Measurements from ENCODE around the gene NCKIPSD.

- TF ChIP-seq CTCF (IDR thresholded peaks at IDR 0.05 in 2 of 3, conservative IDR thresholded peaks at IDR 0.05 in 1 of 3; ENCODE audit: borderline replicate concordance in 1 of 3, insufficient read depth in 1 of 3, low read depth in 2 of 3, low read length in 2 of 3) (no peak), MAX (IDR thresholded peaks at IDR 0.05) (no peak), EZH2 (IDR thresholded peaks at IDR 0.05) (no peak), ZNF274 (IDR thresholded peaks at IDR 0.05; ENCODE audit: low read depth, low read length) (no peak), YY1 (IDR thresholded peaks at IDR 0.05; ENCODE audit: extremely low read depth, insufficient replicate concordance, low read depth, low read length) (no peak), EZH2phosphoT487 (IDR thresholded peaks at IDR 0.05; ENCODE audit: borderline replicate concordance) (no peak), RAD21 (IDR thresholded peaks at IDR 0.05; ENCODE audit: low read depth) (no peak), POLR2A (IDR thresholded peaks at IDR 0.05; ENCODE audit: borderline replicate concordance, extremely low read depth, insufficient read depth, insufficient read length) (no peak), REST (IDR thresholded peaks at IDR 0.05; ENCODE audit: low read depth) (no peak), SIN3A (IDR thresholded peaks at IDR 0.05; ENCODE audit: low read depth) (no peak), CBX3 (IDR thresholded peaks at IDR 0.05; ENCODE audit: low read depth) (no peak)
These were observed 60.9 kb downstream of the NCKIPSD start for GRCh38 chr3:48624767-48625166.
